Activated gamma-delta T cell treated with anti-CD3 and anti-CD28 coated beads, Interleukin-2, amount 50 U/mL, for 16 hours (primary cell): ENCODE data around the gene ATG2A.
A peak's percentile ranks its signal among the peaks of the same experiment; 100 is the strongest.

Experiments used
- DNase-seq: peaks from one replicate; pipeline ENCODE4 v3.0.0-alpha.2; 2020; ENCODE audit warnings: low read depth

Gene ATG2A

GRCh38 chr11:64916775-64917662 is at the start of gene ATG2A:
TSS of gene ATG2A (minus strand) at chr11:64917209. CDS start at chr11:64917135, 74 bp downstream.
- DNase-seq = peak; percentile 99

GRCh38 chr11:64963072-64963631 is 46.1 kb upstream of the ATG2A start:
- no peak for DNase-seq

- DNase-seq = no peak
Measured at GRCh38 chr11:64960719-64961118, 43.7 kb upstream of the ATG2A start.

- DNase-seq = no peak
Measured at GRCh38 chr11:64959498-64959897, 42.5 kb upstream of the ATG2A start.

GRCh38 chr11:64954201-64954600 is 37.2 kb upstream of the ATG2A start:
- no peak for DNase-seq

- DNase-seq = no peak
Measured at GRCh38 chr11:64951529-64951928, 34.5 kb upstream of the ATG2A start.

GRCh38 chr11:64947208-64947814 is 30.3 kb upstream of the ATG2A start:
- DNase-seq = no peak

GRCh38 chr11:64936539-64936938 is 19.5 kb upstream of the ATG2A start:
- DNase-seq = no peak

GRCh38 chr11:64935359-64936081 is 18.5 kb upstream of the ATG2A start, which contains the start of gene GPHA2:
TSS of gene GPHA2 (minus strand) at chr11:64935893. CDS start at chr11:64935460, 433 bp downstream.
- no peak for DNase-seq

GRCh38 chr11:64934682-64935358 is 17.8 kb upstream of the ATG2A start:
- no peak for DNase-seq

GRCh38 chr11:64933935-64934681 is 17.1 kb upstream of the ATG2A start:
- no peak for DNase-seq

GRCh38 chr11:64933213-64933934 is 16.4 kb upstream of the ATG2A start:
- no peak for DNase-seq

GRCh38 chr11:64932324-64932723 is 15.3 kb upstream of the ATG2A start:
- no peak for DNase-seq

GRCh38 chr11:64931290-64931689 is 14.3 kb upstream of the ATG2A start:
- DNase-seq = no peak

- no peak for DNase-seq
Measured at GRCh38 chr11:64930340-64930739, 13.3 kb upstream of the ATG2A start.

GRCh38 chr11:64929625-64930024 is 12.6 kb upstream of the ATG2A start:
- no peak for DNase-seq

- DNase-seq = no peak
Measured at GRCh38 chr11:64928957-64929356, 11.9 kb upstream of the ATG2A start.

- DNase-seq = no peak
Measured at GRCh38 chr11:64926689-64927088, 9.7 kb upstream of the ATG2A start.

GRCh38 chr11:64925536-64926436 is 8.8 kb upstream of the ATG2A start:
- no peak for DNase-seq
